ENCODE results near the gene PCLAF. TPM values are rescaled to one million over a fixed set of nuclear protein-coding genes. Genes with fewer than 3 reads are reported as not detected.

PCLAF gene
- total and polyA plus RNA-seq, 2 of the 13 experiments (the other 11 are each of a cell fraction or from before 2014, with no cell fraction given) = 98.6 to 98.9 TPM

GRCh38 chr15:64387562-64388168, 6.4 kb upstream of the PCLAF start, which contains the start of gene TRIP4 (continued):
- TF ChIP-seq HNF1B (CRISPR knock-in tag; IDR thresholded peaks at IDR 0.05) = peak; percentile 98
- peak; percentile 96; the same call in 2 of the 3 replicates for TF ChIP-seq MXI1 (IDR thresholded peaks at IDR 0.05; ENCODE audit: borderline replicate concordance, low read depth, low read length)
- peak; percentile 94 for TF ChIP-seq ZNF430 (CRISPR knock-in tag; IDR thresholded peaks at IDR 0.05)
- peak; percentile 97 for TF ChIP-seq RFXAP (CRISPR knock-in tag; IDR thresholded peaks at IDR 0.05; ENCODE audit: borderline replicate concordance)
- TF ChIP-seq RARA (CRISPR knock-in tag; IDR thresholded peaks at IDR 0.05) = peak; percentile 72
- TF ChIP-seq ZBTB44 (CRISPR knock-in tag; IDR thresholded peaks at IDR 0.05) = peak; percentile 83
- no peak; the same call in 1 of the 2 replicates for TF ChIP-seq SIX1 (CRISPR knock-in tag; IDR thresholded peaks at IDR 0.05; ENCODE audit: borderline replicate concordance)
- peak; percentile 95 for TF ChIP-seq ZBTB20 (CRISPR knock-in tag; IDR thresholded peaks at IDR 0.05; ENCODE audit: borderline replicate concordance, low read depth)
- TF ChIP-seq KDM3A (CRISPR knock-in tag; IDR thresholded peaks at IDR 0.05; ENCODE audit: low read depth) = peak; percentile 98
- no peak for TF ChIP-seq SNAPC5 (CRISPR knock-in tag; IDR thresholded peaks at IDR 0.05; ENCODE audit: borderline replicate concordance)
- TF ChIP-seq MZF1 (CRISPR knock-in tag; IDR thresholded peaks at IDR 0.05; ENCODE audit: borderline replicate concordance) = peak; percentile 97
- TF ChIP-seq E2F2 (CRISPR knock-in tag; IDR thresholded peaks at IDR 0.05; ENCODE audit: borderline replicate concordance) = peak; percentile 94
- TF ChIP-seq NR0B2 (CRISPR knock-in tag; IDR thresholded peaks at IDR 0.05) = peak; percentile 83; the same call in 1 of the 2 replicates
- peak; percentile 100 for TF ChIP-seq ZMYM4 (CRISPR knock-in tag; IDR thresholded peaks at IDR 0.05)
- TF ChIP-seq ZNF660 (CRISPR knock-in tag; IDR thresholded peaks at IDR 0.05; ENCODE audit: borderline replicate concordance, low read depth) = no peak
- no peak for TF ChIP-seq USF2 (IDR thresholded peaks at IDR 0.05; ENCODE audit: low read depth, low read length)
- peak; percentile 47; the same call in 1 of the 2 replicates for TF ChIP-seq USF2 (CRISPR knock-in tag; IDR thresholded peaks at IDR 0.05; ENCODE audit: borderline replicate concordance)
- peak; percentile 92 for TF ChIP-seq RBM22 (optimal IDR thresholded peaks at IDR 0.05; ENCODE audit: low read length)
- TF ChIP-seq ZNF747 (CRISPR knock-in tag; IDR thresholded peaks at IDR 0.05; ENCODE audit: borderline replicate concordance) = peak; percentile 86; the same call in 1 of the 2 replicates
- TF ChIP-seq TRIM24 (CRISPR knock-in tag; IDR thresholded peaks at IDR 0.05) = no peak
- peak; percentile 91 for TF ChIP-seq MIXL1 (CRISPR knock-in tag; IDR thresholded peaks at IDR 0.05)
- peak; percentile 80 for TF ChIP-seq ATF3 (CRISPR knock-in tag; IDR thresholded peaks at IDR 0.05)

Measured in HepG2 (cell line).